ENCODE data around the gene ABT1.

ABT1 gene

DNA sequence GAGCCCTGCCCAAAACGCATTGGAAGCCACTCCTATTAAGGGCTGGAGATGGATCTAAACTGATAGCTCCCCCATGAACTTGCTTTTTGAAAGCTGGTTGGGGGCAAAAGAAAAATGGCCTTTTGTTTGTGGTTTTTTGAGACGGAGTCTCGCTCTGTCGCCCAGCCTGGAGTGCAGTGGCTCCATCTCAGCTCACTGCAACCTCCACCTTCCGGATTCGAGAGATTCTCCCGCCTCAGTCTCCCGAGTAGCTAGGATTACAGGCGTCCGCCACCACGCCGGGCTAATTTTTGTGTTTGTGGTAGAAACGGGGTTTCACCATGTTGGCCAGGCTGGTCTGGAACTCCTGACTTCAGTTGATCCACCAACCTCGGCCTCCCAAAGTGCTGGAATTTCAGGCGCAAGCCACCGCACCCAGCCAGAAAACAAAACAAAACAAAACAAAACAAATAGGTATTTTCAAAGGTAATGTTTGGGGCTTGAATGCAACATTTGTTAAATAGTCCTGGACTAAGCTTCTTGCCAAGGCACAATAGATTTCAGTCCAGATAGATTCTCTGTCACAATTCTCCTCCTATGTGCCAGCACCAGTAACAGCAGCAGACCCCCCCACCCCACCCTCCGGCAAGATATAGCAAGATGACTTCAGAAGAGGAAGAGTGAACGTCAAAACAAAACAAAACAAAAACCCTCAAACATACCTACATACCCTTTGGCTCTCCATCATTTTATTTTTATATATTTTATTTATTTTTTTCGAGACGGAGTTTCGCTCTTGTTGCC lies 26.5 kb upstream of the ABT1 start:
- DNase-seq, result no peak

DNA sequence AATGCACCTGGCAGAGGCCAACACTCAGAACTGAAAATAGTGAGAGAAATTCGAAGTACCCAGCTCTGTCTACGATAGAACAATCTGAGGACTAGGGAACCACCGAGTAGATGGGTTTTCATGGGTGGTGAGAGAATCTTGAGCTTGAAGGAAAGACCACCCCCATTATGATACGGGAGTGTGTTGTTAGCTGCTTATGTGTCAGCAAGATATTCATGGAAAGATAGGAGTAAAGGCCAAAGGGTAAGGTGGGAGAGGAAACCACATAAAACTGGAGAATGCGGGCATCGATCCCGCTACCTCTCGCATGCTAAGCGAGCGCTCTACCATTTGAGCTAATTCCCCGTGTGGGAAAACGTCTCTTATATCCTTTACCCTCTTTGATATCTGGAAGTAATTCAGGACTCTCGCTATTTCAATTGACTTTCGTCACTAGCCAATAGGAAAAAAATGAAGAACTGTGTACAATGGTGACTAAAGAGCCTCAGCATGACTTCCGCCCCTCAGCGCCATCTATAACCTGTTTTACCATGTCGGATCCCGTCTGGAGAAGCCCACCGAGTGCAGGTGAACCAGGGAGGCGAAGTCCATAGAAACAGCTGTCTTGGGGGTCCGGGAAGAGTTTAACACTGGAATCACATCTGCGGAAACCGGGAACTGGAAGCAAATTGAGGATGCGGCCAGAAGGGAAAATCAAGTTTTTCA lies 25.0 kb upstream of the ABT1 start:
- intact Hi-C loops (cut with DNase I), result no loop called here
- DNase-seq, result peak in 38 of 42 donors; percentile 46 to 87 (median 61)

More for the DNA sequence above, 26.5 kb upstream of the ABT1 start:
- intact Hi-C loops (cut with DNase I), result no loop called here

DNA sequence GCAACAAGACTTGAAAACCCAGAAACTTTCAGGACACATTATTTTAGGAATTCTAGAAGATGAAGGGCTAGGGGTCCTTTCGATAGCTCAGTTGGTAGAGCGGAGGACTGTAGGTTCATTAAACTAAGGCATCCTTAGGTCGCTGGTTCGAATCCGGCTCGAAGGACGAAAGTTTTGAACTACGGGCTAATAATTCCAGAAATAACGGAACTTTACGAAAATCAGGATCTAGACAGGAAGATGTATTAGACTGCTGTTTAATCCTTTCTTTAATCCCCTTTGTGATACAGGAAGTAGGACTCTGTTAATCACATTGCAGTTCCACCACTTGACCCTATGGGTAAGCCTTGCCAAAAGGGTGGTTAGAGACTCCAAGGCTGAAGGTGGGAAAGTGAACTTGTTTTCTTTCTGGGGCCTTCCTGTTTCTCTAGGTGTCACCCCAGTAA lies 21.2 kb upstream of the ABT1 start:
- intact Hi-C loops (cut with DNase I), result no loop called here

DNA sequence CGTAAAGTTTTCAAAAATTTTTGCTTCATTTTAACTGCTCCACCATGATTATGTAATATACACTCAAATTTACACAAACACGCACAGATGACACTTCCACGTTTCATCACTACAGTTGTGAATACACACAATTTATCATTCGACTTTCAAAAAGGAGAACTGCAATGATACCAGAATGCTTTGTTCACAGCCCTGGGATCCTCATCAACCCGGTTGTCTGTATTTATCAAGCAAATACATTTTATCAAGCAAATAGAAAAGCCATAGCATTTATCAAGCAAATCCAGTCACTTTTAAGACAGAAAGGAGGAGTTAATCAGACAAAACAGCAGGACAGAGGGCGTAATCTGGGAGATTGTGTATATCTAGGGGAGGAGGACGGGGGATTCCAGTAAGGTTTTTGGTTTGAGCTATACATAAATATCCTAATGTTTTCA lies 20.3 kb upstream of the ABT1 start:
- intact Hi-C loops (cut with DNase I), result no loop called here
- no peak for DNase-seq

More for the DNA sequence above, 21.2 kb upstream of the ABT1 start:
- DNase-seq, result no peak

DNA sequence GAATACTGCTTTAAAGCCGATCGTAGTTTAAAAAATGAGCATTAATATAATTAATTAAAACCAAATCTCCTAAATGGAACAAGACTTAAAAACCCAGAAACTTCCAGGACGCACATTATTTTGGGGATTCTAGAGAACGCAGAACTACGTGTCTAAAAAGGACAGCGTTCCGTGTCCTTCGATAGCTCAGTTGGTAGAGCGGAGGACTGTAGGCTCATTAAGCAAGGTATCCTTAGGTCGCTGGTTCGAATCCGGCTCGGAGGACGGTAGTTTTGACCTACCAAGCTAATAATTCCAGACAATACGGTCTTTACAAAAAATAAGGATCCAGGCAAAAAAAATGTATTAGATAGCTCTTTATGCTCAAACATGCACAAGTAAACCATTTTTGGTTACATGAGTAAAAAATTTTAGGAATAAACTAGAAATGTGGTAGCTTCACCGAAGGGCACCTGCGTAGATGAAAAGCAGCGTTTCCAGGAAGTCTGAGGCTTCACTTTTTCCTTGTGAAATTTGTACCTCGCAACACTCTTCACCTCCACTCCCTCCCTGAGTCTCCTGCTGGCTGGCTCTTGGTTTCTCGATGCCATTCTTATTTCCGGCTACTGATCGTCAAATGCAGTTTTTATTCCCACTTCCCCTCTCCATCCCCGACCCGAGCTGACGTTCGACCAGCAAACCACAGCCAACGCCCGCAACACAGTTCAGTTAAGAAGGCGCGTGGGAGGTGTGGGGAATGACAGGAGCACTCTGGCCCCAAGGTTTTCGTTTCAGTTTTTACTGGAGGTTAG lies 19.6 kb upstream of the ABT1 start:
- peak in 31 of 42 donors; percentile 19 to 80 (median 50) for DNase-seq
- intact Hi-C loops (cut with DNase I), result no loop called here

DNA sequence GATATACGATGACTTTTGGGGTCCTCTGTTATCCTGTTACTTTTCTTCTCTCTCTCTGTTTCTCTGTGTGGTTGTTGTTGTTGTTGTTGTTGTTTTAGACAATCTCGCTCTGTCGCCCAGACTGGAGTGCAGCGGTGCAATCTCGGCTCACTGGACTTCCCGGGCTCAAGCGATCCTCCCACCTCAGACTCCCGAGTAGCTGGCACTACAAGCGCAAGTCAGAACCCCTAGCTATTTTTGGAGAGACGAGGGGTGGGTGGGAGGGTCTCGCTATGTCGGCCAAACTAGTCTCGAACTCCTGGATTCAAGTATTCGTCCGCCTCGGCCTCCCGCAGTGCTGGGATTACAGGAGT lies 19.1 kb upstream of the ABT1 start:
- no peak for DNase-seq
- intact Hi-C loops (cut with DNase I), result no loop called here

DNA sequence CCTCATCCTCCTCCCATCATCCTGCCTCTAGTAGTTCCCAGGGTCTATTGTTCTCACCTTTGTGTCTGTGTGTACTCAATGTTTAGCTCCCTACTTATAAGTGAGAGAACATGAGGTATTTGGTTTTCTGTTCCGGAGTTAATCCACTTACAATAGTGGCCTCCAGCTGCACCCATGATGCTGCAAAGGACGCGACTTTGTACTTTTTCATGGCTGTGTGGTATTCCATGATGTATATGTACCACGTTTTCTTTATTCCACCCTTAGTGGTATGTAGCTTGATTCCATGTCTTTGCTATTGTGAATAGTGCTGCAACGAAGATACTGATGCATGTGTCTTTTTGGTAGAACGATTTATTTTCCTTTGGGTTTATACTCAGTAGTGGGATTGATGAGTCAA lies 18.5 kb upstream of the ABT1 start:
- intact Hi-C loops (cut with DNase I), result no loop called here
- no peak for DNase-seq

DNA sequence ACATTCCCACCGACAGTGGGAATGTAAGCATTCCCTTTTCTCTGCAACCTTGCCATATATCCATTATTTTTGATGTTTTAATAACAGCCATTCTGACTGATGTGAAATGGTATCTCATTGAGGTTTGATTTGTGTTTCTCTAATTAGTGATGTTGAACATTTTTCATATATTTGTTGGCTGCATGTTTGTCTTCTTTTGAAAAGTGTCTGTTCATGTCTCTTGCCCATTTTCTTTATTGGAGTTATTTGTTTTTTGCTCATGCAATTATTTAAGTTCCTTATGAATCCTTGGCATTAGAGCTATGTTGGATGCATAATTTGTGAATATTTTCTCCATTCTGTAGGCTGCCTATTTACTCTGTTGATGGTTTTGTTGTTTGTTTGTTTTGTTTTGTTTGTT lies 18.0 kb upstream of the ABT1 start:
- intact Hi-C loops (cut with DNase I), result no loop called here
- DNase-seq, result no peak

DNA sequence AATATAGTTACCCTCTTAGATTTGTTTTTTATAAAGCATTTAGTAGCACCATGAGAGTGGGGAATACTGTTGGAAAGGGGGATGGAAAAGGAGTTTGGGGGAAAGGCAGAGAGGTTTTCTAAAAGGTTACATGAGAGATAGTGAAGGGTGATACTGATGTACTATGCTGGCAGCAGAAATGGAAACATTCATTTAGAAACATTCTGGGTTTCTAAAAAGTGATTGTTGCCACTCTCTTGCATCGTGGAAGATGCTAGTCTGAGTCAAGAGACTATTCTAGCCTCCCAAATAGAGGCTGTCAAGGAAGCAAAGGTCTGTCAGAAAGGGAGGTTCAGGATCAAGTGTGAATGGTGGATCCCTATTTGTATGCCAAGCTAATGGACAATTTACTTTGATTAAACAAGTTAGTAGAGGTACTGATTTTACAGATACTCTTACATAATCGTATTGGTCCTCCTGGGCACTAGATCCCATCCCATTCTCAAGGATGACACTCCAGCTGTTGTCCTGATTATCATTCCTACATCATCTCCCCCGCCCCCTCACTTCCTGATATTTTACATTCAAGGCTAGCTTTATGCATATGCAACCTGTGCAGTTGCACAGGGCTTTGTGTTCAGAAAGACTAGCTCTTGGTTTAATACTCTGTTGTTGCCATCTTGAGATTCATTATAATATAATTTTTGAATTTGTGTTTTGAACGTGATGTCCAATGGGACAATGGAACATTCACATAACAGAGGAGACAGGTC lies 15.4 kb upstream of the ABT1 start:
- intact Hi-C loops (cut with DNase I), result no loop called here
- DNase-seq, result no peak

DNA sequence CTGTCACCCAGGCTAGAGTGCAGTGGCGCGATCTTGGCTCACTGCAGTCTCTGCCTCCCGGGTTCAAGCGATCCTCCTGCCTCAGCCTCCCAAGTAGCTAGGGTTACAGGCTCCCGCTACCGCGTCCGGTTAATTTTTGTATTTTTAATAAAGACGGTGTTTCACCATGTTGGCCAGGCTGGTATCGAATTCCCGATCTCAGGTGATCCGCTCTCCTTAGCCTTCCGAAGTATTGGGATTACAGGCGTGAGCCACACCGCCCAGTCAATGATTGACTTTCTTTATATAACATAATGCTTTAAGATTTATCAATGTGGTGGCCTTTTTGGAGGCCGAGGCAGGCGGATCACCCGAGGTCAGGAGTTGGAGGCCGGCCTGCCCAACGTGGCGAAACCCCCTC lies 7.8 kb upstream of the ABT1 start:
- intact Hi-C loops (cut with DNase I), result no loop called here
- no peak for DNase-seq

DNA sequence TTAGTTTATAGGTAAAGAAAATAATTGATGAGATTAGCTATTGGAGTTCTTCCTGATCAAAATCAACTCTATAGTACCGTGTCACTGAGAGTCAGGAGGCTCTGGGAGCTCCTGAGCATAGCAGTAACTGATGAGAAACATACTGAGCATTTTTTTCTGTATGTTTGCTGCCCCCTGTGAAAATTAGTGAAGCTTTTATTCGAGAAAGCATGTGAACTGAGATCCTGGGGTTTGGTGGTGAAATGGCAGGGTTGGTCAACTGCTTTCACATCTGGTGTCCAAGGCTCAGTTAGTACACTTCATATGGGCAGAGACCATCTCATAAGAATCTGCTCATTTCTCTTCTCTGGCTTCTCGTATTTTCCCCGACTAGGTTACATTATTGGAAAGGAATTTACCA lies 4.1 kb upstream of the ABT1 start:
- intact Hi-C loops (cut with DNase I), result loop anchor here (10.0 kb wide), 2 partner anchors 248 to 398 kb away; a partner anchor contains a TSS
- no peak for DNase-seq

DNA sequence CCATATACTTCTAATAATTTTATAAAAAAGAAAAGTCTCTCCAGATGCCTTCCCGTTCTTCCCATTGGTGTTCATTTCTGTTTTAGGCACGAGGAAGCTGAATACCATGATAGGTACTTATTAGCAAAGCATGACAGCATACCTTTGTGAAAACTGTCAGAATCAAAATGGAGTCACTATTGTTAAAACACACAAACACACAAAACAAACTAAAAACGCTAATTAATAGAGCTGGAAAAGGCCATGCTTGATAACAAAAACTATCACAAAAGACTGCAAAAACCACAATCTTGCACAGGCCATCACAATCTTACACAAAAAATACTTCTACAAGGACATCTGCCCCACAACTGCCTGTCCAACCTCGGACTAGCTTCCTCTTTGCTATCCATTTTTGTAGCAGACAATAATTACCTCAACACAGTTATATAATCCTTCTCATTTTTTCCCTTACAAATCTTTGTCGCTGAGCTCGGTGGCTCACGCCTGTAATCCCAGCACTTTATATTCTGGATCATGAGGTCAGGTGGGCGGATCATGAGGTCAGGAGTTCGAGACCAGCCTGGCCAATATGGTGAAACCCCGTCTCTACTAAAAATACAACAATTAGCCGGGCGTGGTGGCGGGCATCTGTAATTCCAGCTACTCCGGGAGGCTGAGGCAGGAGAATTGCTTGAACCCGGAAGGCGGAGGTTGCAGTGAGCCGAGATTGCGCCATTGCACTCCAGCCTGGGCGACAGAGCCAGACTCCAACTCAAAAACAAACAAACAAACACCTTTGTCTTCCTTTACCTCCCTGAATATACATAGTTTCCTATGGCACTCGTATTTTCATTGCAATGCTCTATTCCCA lies 3.2 kb upstream of the ABT1 start:
- no peak for DNase-seq
- intact Hi-C loops (cut with DNase I), result loop anchor here (10.0 kb wide), 2 partner anchors 249 to 399 kb away; a partner anchor contains a TSS

DNA sequence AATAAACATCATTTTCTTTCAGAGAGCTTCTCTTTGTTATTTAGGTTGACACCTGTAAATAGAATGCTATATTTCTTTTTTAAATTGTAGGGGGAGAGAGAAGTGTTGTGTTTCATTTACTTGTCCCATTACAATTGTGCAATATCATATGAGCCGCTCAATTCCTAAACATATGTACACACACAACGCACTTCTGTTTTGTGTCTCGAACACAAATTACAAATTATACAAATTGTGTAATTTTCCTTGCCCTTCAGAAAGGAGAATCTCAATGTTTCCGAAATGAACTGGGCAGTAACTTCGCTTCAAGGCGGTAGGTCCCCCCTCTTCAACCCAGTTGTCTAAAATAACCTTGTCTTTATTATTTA lies 2.6 kb upstream of the ABT1 start:
- no peak for DNase-seq
- intact Hi-C loops (cut with DNase I), result loop anchor here (10.0 kb wide), 2 partner anchors 249 to 399 kb away; a partner anchor contains a TSS

DNA sequence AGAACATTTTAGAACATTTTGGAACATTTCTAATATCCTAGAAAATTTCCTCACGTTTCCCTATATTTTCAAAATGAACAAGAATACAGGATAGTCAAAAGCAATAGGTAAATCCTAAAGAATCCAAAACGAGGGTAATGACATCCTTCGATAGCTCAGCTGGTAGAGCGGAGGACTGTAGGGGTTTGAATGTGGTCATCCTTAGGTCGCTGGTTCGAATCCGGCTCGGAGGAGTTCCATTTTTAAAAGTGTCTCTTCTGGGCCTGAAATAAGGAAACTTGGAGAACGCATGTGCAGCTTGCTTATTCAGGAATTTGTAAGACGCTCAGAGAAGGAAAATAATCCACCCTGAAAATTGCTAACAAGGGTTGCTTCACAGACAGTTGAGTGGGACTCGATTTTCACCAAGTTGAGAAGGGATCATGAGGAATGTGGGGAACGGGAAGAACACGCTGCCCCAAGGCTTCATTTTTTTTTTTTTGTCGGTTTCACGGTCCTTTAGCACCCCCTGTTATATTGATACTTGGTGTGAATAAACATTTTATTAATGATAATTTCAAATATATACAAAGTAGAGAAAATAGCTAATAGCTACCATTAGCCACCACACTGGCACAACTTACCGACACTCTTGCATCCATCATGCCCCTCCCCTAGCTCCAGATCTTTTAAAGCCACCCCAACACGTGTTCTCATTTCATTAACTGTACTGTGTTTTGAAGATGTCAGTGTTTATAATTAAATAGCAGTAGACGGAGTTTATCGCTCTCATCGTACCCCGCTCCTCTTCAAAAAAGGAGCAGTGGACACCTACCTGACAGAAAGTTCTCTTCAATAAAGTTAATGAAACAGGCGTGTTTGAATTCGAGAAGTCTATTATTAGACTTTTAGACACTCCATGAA lies 1.8 kb upstream of the ABT1 start:
- DNase-seq, result peak in 13 of 42 donors; percentile 9 to 68 (median 38)
- intact Hi-C loops (cut with DNase I), result loop anchor here (10.0 kb wide), 2 partner anchors 250 to 400 kb away; a partner anchor contains a TSS

DNA sequence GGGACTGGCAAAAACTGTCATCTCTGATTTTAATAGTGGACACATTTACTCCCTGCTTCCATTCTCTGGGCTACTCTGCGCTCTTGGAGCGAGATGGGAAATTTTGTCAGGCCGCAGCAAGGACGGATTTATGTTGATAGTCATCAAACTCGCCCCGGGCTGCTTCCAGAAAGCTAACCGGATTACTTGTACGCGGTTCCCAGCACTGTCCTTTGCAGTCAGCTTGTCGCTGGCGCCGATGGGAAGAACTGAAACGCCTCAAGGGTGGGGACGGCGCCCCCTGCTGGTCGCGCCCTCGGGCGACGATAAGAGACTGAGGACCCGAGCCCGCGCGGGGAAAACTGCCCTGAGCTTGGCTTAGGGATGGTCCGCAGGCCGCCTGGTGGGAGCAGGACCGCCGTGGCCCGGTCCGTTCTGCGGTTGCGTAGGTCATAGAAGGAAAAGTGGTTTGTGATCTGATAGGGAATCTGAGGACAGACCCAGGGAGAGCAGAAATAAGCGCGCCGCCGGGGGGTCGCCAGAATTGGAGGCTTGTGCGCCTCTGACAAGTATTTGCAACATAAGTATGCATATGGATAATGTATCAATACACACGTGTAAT lies 984 bp upstream of the ABT1 start:
- peak; percentile 84 to 97 (median 92) for DNase-seq
- intact Hi-C loops (cut with DNase I), result loop anchor here (2.0 to 10.0 kb wide), 3 partner anchors 63 to 401 kb away; partner anchors contain the start of gene ZNF322

DNA sequence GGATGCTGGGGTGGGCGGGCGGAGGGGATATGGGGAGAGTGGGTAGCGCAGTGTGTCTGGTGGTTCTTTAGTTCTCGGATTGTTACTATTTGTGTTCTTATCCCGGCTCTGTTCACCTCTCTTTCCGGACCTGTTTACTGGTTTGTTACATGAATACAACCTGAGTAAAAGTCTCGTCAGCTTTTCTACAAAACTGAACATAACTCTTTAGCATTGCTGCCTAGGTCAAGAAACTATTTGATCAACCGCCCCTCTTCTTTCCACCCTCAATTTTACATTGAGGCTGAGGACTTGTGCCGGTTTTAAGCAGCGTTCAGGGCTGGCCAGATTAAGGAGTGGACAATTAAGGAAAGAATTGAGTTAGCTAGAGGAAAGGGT lies 625 bp downstream of the ABT1 start:
- no peak for DNase-seq
- intact Hi-C loops (cut with DNase I), result loop anchor here (2.0 to 10.0 kb wide), 3 partner anchors 61 to 403 kb away; partner anchors contain the start of gene ZNF322

Data from head of caudate nucleus (tissue), 42 donors.